Activated naive CD4-positive, alpha-beta T cell treated with anti-CD3 and anti-CD28 coated beads, Interleukin-2, amount 10 ng/mL, durations not matched to agents 7 days and 5 days (primary cell): Measurements from ENCODE around the gene ALG14.
"Not testable (repeated sequence)": the region's sequence is repeated elsewhere in the genome, so short reads cannot be mapped to it uniquely, and the experiment has no call there.

Experiments
- CTCF ChIA-PET: fragments of 350-600 bp; sonication (Branson Sonifier 250); formaldehyde crosslinking; loops from one replicate; lab custom pipeline; 2021; ENCODE audit warnings: antibody characterized with exemption; lab: Charles Lee
- DNase-seq: peaks from one replicate; pipeline ENCODE4 v3.0.0-alpha.2; 2020
- H3K27ac Mint-ChIP-seq: one replicate; pipeline ENCODE4 v1.8.0; 2021; ENCODE audit warnings: mild to moderate bottlenecking, moderate library complexity, mixed read lengths
- H3K27me3 Mint-ChIP-seq: one replicate; pipeline ENCODE4 v1.8.0; 2021; ENCODE audit warnings: mild to moderate bottlenecking, mixed read lengths
- H3K36me3 Mint-ChIP-seq: one replicate; pipeline ENCODE4 v1.8.0; 2021; ENCODE audit warnings: mixed read lengths
- H3K4me1 Mint-ChIP-seq: one replicate; pipeline ENCODE4 v1.8.0; 2021; ENCODE audit warnings: mixed read lengths
- H3K4me3 Mint-ChIP-seq: one replicate; pipeline ENCODE4 v1.8.0; 2021; ENCODE audit warnings: mild to moderate bottlenecking, moderate library complexity, mixed read lengths
- H3K9me3 Mint-ChIP-seq: one replicate; pipeline ENCODE4 v1.8.0; 2021; ENCODE audit warnings: mixed read lengths

ALG14 gene

DNA sequence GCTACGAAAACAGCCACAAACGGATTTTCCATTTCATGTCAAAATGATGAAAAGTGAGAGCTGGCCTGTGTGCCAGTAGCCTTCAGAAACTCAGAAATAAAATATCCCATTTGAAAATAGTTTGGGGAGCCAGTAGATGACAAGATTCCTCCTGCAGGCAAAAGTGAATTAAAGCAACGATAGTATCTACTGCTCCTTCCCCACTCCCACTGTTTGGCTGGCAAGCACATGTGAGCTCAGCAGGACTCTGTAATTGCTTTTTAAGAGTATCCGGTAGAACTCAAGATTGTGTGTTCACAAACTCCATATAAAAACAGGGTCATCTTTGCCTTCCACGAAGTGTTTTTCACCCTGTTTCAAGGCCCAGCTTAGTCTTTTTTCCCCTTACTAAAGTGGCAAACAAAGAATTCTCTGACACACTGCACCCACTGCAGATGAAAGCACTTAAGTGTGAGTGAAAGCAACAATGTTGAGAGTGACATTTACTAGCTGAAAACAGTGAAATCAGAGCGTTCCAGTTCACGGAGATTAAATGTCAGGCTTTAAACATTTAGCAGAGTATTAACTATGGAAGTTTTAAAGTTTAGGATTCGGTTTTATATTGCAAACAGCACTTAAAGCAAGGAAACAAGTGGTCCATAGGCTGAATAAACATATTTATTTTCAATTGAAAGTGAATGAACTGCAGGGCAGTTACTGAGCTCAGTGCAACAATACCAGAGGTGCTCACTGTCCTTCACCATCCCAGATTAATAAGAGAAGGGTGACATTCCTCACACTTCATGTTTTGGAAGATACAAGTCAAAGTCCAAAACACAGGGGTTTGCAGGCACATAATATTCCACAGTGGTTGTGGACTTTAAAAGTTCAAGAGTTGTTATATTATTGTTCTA is 70.0 kb downstream of the ALG14 start:
- CTCF ChIA-PET = no interaction called here
- Mint-ChIP-seq H3K27ac (no peak overlapping the region), H3K4me1 (no peaks in the 10 kb centered on the region), H3K4me3 (no peak overlapping the region), H3K9me3 (no peaks in the 10 kb centered on the region), H3K27me3 (no peaks in the 10 kb centered on the region), H3K36me3 (no peaks in the 10 kb centered on the region)
- no peak for DNase-seq

DNA sequence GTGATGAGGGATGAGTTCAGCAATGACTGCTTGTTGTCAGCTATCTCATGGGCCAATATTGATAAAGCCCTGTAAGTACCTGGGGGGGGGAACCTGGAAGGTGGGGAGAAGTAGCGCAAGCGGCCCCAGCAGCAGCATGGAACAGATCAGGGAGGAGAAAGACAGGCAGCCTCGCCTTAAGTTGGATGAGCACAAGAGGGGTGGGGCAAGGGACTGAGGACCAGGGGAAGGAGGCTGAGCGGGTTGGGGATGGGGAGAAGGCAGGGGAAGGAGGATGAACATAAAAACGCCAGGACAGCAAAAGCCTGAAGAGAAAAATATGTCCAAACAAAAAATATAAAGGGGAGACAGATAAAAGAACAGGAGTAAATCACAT is 70.6 kb downstream of the ALG14 start:
- no peak overlapping the region for H3K27ac Mint-ChIP-seq
- CTCF ChIA-PET = no interaction called here
- no peaks in the 10 kb centered on the region for H3K9me3 Mint-ChIP-seq
- no peak overlapping the region for H3K4me3 Mint-ChIP-seq
- H3K4me1 Mint-ChIP-seq = no peaks in the 10 kb centered on the region
- no peaks in the 10 kb centered on the region for H3K27me3 Mint-ChIP-seq
- no peak for DNase-seq
- no peaks in the 10 kb centered on the region for H3K36me3 Mint-ChIP-seq

DNA sequence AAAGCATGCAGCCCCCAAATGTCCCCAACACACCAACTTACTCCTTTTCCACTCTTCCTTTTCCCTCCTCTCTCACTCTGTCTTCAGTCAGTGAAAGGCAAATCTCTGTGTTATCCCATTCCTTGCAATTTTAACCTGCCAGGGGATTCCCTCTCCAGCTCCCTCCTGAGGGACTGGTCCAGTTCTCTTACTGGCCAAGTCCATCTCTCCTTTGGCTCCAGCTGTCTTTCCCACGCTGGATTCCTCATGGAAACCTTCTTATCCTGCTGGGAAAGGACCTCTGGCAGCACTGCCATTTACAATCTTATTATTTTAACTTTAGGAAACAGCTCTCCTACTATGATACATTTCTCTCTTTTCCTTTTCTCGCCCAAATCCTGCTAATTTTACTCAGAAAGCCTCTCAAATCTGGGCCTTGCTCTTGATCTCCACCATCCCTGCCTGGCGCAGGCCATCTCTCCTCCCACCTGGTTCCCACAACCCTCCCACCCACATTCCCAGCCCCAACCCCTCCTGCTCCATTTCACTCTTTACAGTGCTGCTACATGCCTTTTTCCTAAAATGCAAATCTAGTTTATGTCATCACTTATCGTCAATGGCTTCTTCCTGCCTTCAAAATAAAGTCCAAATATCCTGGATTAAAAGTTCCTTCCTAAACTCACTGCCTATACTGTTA is 73.2 kb downstream of the ALG14 start:
- Mint-ChIP-seq H3K27me3 (no peaks in the 10 kb centered on the region), H3K4me3 (no peak overlapping the region), H3K27ac (no peak overlapping the region), H3K36me3 (no peaks in the 10 kb centered on the region), H3K4me1 (no peaks in the 10 kb centered on the region), H3K9me3 (no peaks in the 10 kb centered on the region)
- CTCF ChIA-PET = no interaction called here
- DNase-seq = no peak

DNA sequence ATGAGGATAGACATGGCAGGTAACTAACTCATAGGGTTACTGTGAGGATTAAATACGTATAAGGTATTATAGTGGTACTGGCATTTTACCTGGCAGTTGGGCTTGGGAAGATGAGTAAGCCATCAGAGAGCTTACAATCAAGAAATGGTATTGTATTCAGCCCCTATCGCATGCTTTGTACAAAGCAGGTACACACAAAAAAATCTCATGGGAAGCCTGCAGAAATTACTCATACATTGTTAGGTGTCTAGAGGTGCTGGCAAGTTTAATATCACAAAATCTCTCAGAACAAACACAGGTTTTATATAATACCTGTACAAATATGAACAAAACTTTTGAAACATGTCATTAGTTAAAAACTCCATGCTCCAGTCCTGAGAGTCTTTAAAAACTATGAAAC is 74.0 kb downstream of the ALG14 start:
- no peak for DNase-seq
- Mint-ChIP-seq H3K4me3 (no peak overlapping the region), H3K27ac (no peak overlapping the region), H3K9me3 (no peaks in the 10 kb centered on the region), H3K27me3 (no peaks in the 10 kb centered on the region), H3K4me1 (no peaks in the 10 kb centered on the region), H3K36me3 (no peaks in the 10 kb centered on the region)
- CTCF ChIA-PET = interaction anchor here (0.6 kb wide), 1 partner anchor 145 kb away, joined by 3 read pairs; no protein-coding TSS in a partner anchor

DNA sequence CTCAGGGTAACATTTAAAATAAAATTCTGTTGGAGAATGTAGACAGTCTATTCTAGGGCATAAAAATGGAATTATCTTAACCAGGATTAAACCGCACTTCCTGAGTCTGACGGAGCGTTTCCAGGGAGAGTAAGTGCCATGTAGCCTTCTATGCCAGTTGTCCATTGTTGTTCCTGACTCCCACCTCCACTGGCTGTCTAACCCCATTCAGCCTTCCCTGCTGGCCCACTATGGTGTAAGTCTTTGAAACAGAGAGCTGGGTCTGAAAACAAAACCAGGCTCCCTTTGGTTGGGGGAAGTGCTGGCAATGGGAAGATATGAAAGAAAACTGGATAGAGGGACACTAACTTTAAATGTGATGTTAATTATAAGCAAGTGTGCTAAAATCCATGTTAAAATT is 74.6 kb downstream of the ALG14 start:
- no peak for DNase-seq
- Mint-ChIP-seq H3K27me3 (no peaks in the 10 kb centered on the region), H3K4me1 (no peaks in the 10 kb centered on the region), H3K4me3 (no peak overlapping the region), H3K36me3 (no peaks in the 10 kb centered on the region), H3K9me3 (no peaks in the 10 kb centered on the region), H3K27ac (no peak overlapping the region)
- CTCF ChIA-PET = no interaction called here

DNA sequence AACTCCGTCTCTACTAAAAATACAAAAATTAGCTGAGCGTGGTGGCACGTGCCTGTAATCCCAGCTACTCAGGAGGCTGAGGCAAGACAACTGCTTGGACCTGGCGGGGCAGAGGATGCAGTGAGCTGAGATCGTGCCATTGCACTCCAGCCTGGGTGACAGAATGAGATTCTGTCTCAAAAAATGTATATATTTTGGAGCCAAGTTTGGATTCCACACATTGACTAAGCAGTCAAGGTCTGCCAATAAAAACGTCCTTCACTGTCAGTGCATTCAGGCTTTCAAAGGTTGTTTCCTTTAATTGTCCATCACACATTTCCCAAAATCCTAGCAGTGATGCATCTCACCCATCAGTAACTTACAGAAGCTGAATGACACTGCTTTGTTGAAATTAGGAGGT is 77.2 kb downstream of the ALG14 start:
- not testable (repeated sequence) for DNase-seq, H3K36me3 Mint-ChIP-seq, H3K27ac Mint-ChIP-seq, H3K4me1 Mint-ChIP-seq, H3K4me3 Mint-ChIP-seq, H3K9me3 Mint-ChIP-seq, H3K27me3 Mint-ChIP-seq
- CTCF ChIA-PET = interaction anchor here (1.3 kb wide), 1 partner anchor 141 kb away, joined by 3 read pairs; no protein-coding TSS in a partner anchor

DNA sequence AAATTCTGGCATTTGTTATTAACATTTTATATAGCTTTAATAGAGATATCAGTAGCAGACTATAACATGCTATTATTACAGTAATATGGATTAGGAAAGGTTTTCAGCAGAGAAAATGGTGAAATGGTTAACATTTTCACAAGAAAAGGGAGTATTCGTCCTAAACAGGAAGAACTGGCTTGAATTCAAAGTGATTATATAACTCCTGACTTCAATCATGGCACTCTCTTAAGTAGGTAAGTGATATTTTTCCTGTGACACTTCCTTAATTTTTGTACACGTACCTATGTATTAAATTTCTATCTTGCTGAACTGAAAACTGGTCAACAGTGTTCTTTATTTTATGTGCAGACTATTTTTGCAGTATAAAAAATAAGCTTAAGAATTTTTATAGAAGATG is 77.9 kb downstream of the ALG14 start:
- no peak overlapping the region for H3K4me3 Mint-ChIP-seq
- no peaks in the 10 kb centered on the region for H3K36me3 Mint-ChIP-seq
- CTCF ChIA-PET = interaction anchor here (1.3 kb wide), 1 partner anchor 140 kb away, joined by 3 read pairs; no protein-coding TSS in a partner anchor
- H3K9me3 Mint-ChIP-seq = no peaks in the 10 kb centered on the region
- H3K4me1 Mint-ChIP-seq = no peaks in the 10 kb centered on the region
- H3K27ac Mint-ChIP-seq = no peak overlapping the region
- H3K27me3 Mint-ChIP-seq = no peaks in the 10 kb centered on the region
- no peak for DNase-seq

DNA sequence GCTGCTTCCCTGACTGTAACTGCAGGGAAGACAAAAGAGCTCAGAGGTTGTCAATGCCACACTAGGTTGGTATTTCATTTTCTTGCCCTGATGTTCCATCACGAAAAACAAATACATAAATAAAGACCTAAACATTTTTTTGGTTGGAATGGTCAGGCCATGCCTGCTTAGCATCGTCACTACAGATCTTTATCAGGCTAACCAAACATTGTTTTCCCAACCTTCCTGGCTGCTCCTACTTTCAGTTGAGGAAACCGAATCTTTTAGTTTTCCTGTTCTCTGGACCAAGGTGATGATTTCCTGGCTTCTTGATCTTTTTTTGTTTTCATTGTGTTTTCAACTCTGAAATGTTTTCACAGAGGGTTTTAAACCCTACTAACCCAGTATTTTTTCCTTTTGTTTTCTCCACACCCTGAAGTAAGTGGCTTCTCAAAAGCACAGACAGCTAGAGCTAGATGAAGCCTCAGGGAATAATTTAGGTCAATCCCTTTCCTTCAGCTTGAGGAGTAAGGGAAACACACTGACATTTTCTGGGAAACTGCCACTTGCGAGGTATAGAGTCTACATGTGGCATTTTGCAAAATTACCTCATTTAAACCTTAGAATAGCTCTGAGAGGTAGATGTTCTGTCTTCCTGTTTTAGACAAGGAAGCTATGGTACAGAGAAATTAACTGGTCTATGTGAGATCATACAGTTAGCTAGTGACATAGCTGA is 78.7 kb downstream of the ALG14 start:
- no peaks in the 10 kb centered on the region for H3K9me3 Mint-ChIP-seq
- no peaks in the 10 kb centered on the region for H3K4me1 Mint-ChIP-seq
- no peak for DNase-seq
- CTCF ChIA-PET = interaction anchor here (1.3 kb wide), 1 partner anchor 140 kb away, joined by 3 read pairs; no protein-coding TSS in a partner anchor
- H3K36me3 Mint-ChIP-seq = no peaks in the 10 kb centered on the region
- no peak overlapping the region for H3K27ac Mint-ChIP-seq
- no peaks in the 10 kb centered on the region for H3K27me3 Mint-ChIP-seq
- H3K4me3 Mint-ChIP-seq = no peak overlapping the region

DNA sequence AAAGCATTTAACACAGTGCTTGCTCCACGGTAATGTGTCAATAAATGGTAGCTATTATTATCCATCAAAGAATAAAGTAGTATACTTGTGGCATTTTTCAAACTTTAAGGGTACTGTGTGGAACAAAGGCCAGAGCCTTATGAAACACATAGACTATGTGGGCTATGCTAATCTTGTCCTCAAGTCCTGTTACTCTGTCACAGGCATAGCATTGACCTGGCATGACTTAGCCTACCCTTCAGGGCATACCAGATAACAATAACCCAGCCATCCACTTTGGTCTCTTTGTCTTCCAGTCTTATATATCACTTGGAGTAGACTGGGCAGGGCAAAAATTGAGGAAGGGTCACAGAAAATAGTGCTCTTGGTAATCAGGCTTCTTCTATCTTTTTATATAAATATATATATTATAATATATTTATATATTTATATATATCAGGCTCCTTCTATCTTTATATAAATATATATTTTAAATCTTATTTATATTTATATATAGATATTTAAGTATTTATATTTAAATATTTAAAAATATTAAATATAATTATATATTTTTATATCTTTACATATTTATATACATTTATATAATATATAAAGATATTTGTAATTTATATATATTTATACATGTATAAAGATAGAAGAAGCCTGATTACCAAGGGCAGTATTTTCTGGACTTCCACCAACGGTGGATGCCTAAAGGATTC is 79.7 kb downstream of the ALG14 start:
- H3K27ac Mint-ChIP-seq = no peak overlapping the region
- no peaks in the 10 kb centered on the region for H3K36me3 Mint-ChIP-seq
- DNase-seq = no peak
- H3K4me3 Mint-ChIP-seq = no peak overlapping the region
- H3K9me3 Mint-ChIP-seq = no peaks in the 10 kb centered on the region
- no peaks in the 10 kb centered on the region for H3K4me1 Mint-ChIP-seq
- H3K27me3 Mint-ChIP-seq = no peaks in the 10 kb centered on the region
- CTCF ChIA-PET = interaction anchor here (1.5 kb wide), 1 partner anchor 50 kb away, joined by 3 read pairs; no protein-coding TSS in a partner anchor

DNA sequence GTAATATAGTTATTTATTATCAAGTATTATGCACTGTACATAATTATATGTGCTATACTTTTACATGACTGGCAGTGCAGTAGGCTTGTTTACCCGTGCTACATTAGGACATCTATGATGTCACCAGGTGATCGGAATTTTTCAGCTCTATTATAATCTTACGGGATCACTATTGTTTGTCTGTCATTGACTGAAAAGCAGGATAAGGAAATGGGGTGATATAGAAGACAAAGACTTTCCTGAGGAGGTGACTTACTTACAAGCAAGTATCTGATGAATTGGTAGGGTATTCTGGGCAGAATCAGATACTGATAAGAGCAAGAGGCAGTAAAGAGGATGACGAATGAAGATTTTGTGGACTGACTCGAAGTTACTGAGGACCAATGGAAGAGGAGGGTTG is 80.6 kb downstream of the ALG14 start:
- CTCF ChIA-PET = interaction anchor here (1.5 kb wide), 1 partner anchor 51 kb away, joined by 3 read pairs; no protein-coding TSS in a partner anchor
- H3K27ac Mint-ChIP-seq = no peak overlapping the region

DNA sequence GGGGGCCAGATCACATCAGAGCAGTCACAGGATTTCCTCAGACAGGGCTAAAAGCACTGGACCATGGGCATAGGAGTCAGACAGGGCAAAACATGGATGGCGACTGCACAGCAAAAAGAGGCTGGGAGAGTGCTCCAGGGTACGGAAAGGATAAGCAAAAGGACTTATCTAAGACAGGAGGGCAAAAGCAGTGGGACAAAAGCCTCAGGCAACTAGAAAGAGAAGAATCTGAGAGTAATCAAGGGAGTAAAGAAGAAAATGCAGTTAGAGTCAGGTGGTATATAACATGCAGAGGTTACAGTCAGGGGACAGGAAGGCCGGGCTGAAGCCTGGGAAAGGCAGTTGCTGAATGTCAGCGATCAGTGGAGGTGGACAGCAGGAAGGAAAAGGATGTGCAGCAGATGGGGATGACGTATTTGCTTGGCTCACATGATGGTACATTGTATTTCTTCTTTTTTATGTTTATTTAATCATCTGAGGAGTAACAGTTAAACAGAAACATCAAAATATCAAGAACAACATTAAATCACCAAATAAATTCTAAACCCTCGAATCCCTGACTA is 82.8 kb downstream of the ALG14 start:
- H3K27ac Mint-ChIP-seq = no peak overlapping the region
- H3K27me3 Mint-ChIP-seq = no peaks in the 10 kb centered on the region
- no peak for DNase-seq
- H3K4me1 Mint-ChIP-seq = no peaks in the 10 kb centered on the region
- H3K36me3 Mint-ChIP-seq = no peaks in the 10 kb centered on the region
- CTCF ChIA-PET = no interaction called here
- H3K9me3 Mint-ChIP-seq = no peaks in the 10 kb centered on the region
- H3K4me3 Mint-ChIP-seq = no peak overlapping the region

More for the DNA sequence above, 80.6 kb downstream of the ALG14 start:
- no peak for DNase-seq
- Mint-ChIP-seq H3K9me3 (no peaks in the 10 kb centered on the region), H3K4me1 (no peaks in the 10 kb centered on the region), H3K27me3 (no peaks in the 10 kb centered on the region), H3K36me3 (no peaks in the 10 kb centered on the region), H3K4me3 (no peak overlapping the region)

DNA sequence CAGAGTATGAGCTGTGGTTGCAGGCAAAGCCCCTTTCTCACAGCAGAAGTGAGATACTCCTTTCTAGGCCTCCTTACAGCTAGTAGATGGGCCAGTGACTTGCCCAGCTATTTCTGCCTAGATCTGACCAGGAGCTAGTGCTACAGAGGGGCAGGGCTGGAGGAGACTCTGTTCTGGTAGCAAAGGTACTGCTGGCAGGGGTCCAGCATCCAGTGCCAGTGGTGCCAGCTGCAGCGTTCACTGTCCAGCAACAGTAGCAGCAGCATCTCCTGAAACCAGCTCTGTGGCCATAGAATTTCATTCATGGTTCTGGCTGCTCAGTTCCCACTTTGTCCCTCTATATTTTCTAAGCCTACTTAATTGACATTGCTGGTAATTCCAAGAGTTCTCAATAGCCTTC is 83.4 kb downstream of the ALG14 start:
- no peak overlapping the region for H3K27ac Mint-ChIP-seq
- H3K27me3 Mint-ChIP-seq = no peaks in the 10 kb centered on the region
- no peaks in the 10 kb centered on the region for H3K9me3 Mint-ChIP-seq
- no peak overlapping the region for H3K4me3 Mint-ChIP-seq
- CTCF ChIA-PET = interaction anchor here (0.8 kb wide), 1 partner anchor 36 kb away, joined by 3 read pairs; no protein-coding TSS in a partner anchor
- no peaks in the 10 kb centered on the region for H3K36me3 Mint-ChIP-seq
- H3K4me1 Mint-ChIP-seq = no peaks in the 10 kb centered on the region
- DNase-seq = no peak

DNA sequence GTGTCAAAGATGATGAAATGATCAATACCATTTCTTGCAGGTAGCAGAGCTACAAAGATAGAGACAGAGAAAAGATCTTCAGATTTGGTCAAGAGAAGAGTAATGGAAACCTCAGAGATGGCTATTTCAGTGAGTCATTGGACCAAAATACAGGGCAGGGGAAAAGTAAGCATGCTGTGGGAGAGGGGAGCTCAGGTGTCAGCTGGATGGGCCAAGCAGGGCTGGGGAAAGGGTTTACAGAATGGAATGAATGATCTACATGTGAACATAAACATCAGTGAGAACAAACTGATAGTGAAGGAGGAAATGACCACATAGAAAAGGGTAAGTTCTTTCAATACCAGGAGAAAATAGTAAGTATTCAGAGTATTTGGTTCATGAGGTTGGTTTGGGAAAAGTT is 84.4 kb downstream of the ALG14 start:
- no peaks in the 10 kb centered on the region for H3K9me3 Mint-ChIP-seq
- H3K27ac Mint-ChIP-seq = no peak overlapping the region
- no peaks in the 10 kb centered on the region for H3K4me1 Mint-ChIP-seq
- CTCF ChIA-PET = interaction anchor here (0.6 kb wide), 1 partner anchor 134 kb away, joined by 3 read pairs; no protein-coding TSS in a partner anchor
- H3K27me3 Mint-ChIP-seq = no peaks in the 10 kb centered on the region
- DNase-seq = no peak
- no peaks in the 10 kb centered on the region for H3K36me3 Mint-ChIP-seq
- no peak overlapping the region for H3K4me3 Mint-ChIP-seq
